SHP77 (cell line): ENCODE results near the gene UQCRFS1.

Experiments used
- DNase-seq, 2 experiments: peaks; one replicate each; lab custom pipeline; 2025; lab: John Stamatoyannopoulos, UW

UQCRFS1 gene

DNA sequence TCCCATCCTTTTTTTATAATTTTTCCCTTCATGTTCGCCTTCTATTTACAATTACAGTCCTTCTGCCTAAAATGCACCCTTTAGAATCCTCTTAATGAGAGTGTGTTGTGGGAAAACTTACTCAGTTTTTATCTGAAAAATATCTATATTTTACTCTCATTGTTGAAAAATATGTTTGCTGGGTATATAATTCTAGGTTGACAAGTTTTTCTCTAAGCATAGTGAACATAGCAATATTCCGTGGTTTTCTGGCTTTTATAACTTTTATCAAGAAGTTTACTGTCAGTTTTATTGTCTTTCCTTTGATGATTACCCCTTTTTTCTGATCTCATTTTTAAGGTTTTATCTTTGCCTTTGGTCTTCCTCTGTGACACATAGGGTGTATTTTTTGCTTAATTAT lies 57.3 kb downstream of the UQCRFS1 start:
- no peak for DNase-seq
